Measurements from ENCODE around the gene CACNG4.

- TF ChIP-seq ZBTB33 (IDR thresholded peaks at IDR 0.05; ENCODE audit: extremely low read depth, insufficient replicate concordance, low read length): no peak
- TF ChIP-seq CTCF (IDR thresholded peaks at IDR 0.05 in 2 of 3, conservative IDR thresholded peaks at IDR 0.05 in 1 of 3; ENCODE audit: borderline replicate concordance in 1 of 3, insufficient read depth in 1 of 3, low read depth in 2 of 3, low read length in 2 of 3): no peak
- TF ChIP-seq JUND (IDR thresholded peaks at IDR 0.05): no peak
- TF ChIP-seq EGR1 (IDR thresholded peaks at IDR 0.05; ENCODE audit: low read depth): no peak
Observed at GRCh38 chr17:67011527-67012175, 47.1 kb downstream of the CACNG4 start.

All from HCT116 (cell line).